DMS153 (cell line): ENCODE data around the gene RGS7.
"Not testable (repeated sequence)": the region's sequence is repeated elsewhere in the genome, so short reads cannot be mapped to it uniquely, and the experiment has no call there.

Source experiments
- DNase-seq: peaks from one replicate; lab custom pipeline; 2025; lab: John Stamatoyannopoulos, UW

Gene RGS7

GRCh38 chr1:241212628-241213027 is 144.4 kb downstream of the RGS7 start:
- no peak for DNase-seq

GRCh38 chr1:241208910-241209379 is 148.1 kb downstream of the RGS7 start:
- no peak for DNase-seq

GRCh38 chr1:241203817-241204216 is 153.2 kb downstream of the RGS7 start:
- no peak for DNase-seq

GRCh38 chr1:241202401-241202800 is 154.6 kb downstream of the RGS7 start:
- DNase-seq = no peak

- DNase-seq = no peak
These were observed 170.3 kb downstream of the RGS7 start for GRCh38 chr1:241186716-241187115.

GRCh38 chr1:241181971-241182370 is 175.0 kb downstream of the RGS7 start:
- no peak for DNase-seq

- no peak for DNase-seq
These were observed 175.5 kb downstream of the RGS7 start for GRCh38 chr1:241181471-241181870.

GRCh38 chr1:241180569-241180968 is 176.4 kb downstream of the RGS7 start:
- no peak for DNase-seq

GRCh38 chr1:241177660-241178059 is 179.3 kb downstream of the RGS7 start:
- DNase-seq = no peak

- DNase-seq = no peak
These were observed 184.5 kb downstream of the RGS7 start for GRCh38 chr1:241172486-241172885.

- peak; percentile 12 for DNase-seq
These were observed 185.0 kb downstream of the RGS7 start for GRCh38 chr1:241171991-241172390.

- peak; percentile 72 for DNase-seq
These were observed 189.8 kb downstream of the RGS7 start for GRCh38 chr1:241167121-241167630.

- DNase-seq = no peak
These were observed 190.4 kb downstream of the RGS7 start for GRCh38 chr1:241166625-241167024.

- DNase-seq = not testable (repeated sequence)
These were observed 191.7 kb downstream of the RGS7 start for GRCh38 chr1:241165256-241165655.

- no peak for DNase-seq
These were observed 193.6 kb downstream of the RGS7 start for GRCh38 chr1:241163363-241163762.

- no peak for DNase-seq
These were observed 195.8 kb downstream of the RGS7 start for GRCh38 chr1:241161188-241161689.

GRCh38 chr1:241157435-241157834 is 199.6 kb downstream of the RGS7 start:
- no peak for DNase-seq

- peak; percentile 88 for DNase-seq
These were observed 200.6 kb downstream of the RGS7 start for GRCh38 chr1:241156231-241156965.

GRCh38 chr1:241145881-241146280 is 211.1 kb downstream of the RGS7 start:
- DNase-seq = no peak

GRCh38 chr1:241143765-241144442 is 213.1 kb downstream of the RGS7 start:
- DNase-seq = no peak

GRCh38 chr1:241142493-241142892 is 214.5 kb downstream of the RGS7 start:
- no peak for DNase-seq

GRCh38 chr1:241141646-241142045 is 215.4 kb downstream of the RGS7 start:
- not testable (repeated sequence) for DNase-seq

GRCh38 chr1:241140670-241141069 is 216.3 kb downstream of the RGS7 start:
- DNase-seq = no peak
